A673 (cell line): ENCODE results near the gene SYT7. TPM values are rescaled to one million over a fixed set of nuclear protein-coding genes. Genes with fewer than 3 reads are reported as not detected.

Experiments used
- BruUV-seq: library from RNA; stranded (reverse); fragments of 400-500 nt; replicated peaks from 2 replicates; lab custom pipeline; 2021; lab: Mats Ljungman, UMichigan
- CTCF ChIA-PET: fragments of 300-600 bp; sonication (Branson Sonifier 250); formaldehyde crosslinking; loops from one replicate; lab custom pipeline; 2022; ENCODE audit warnings: antibody characterized with exemption; lab: Charles Lee
- POLR2A ChIA-PET: fragments of 300-600 bp; sonication (Branson Sonifier 250); formaldehyde crosslinking; loops from one replicate; lab custom pipeline; 2022; ENCODE audit warnings: antibody characterized with exemption; ENCODE audit not compliant: low non-redundant PET; lab: Charles Lee
- DNase-seq: peaks from one replicate; pipeline ENCODE4 v3.0.0-alpha.2; 2015; ENCODE audit warnings: low spot score
- H3K27ac ChIP-seq: fragments of 200-600 bp; sonication (generic); 2 replicates; pipeline ENCODE4 v1.5.1; 2016; ENCODE audit warnings: mixed run types, low read depth, mild to moderate bottlenecking, mixed read lengths, antibody characterized with exemption, low read length; ENCODE audit not compliant: poor library complexity, severe bottlenecking
- H3K27me3 ChIP-seq: fragments of 200-600 bp; sonication (generic); replicated peaks from 2 replicates; pipeline ENCODE4 v1.6.1; 2017; ENCODE audit warnings: mixed run types, low read depth, mild to moderate bottlenecking, mixed read lengths, antibody characterized with exemption, low read length; ENCODE audit not compliant: insufficient read depth, poor library complexity
- H3K36me3 ChIP-seq: fragments of 200-600 bp; sonication (generic); 2 replicates; pipeline ENCODE4 v1.6.1; 2016; ENCODE audit warnings: mixed run types, mild to moderate bottlenecking, mixed read lengths, antibody characterized with exemption, low read length; ENCODE audit not compliant: insufficient read depth, poor library complexity, severe bottlenecking
- H3K4me1 ChIP-seq: fragments of 200-600 bp; sonication (generic); 2 replicates; pipeline ENCODE4 v1.6.1; 2017; ENCODE audit warnings: mixed run types, mild to moderate bottlenecking, mixed read lengths, antibody characterized with exemption, low read length; ENCODE audit not compliant: insufficient read depth, poor library complexity, severe bottlenecking
- H3K4me3 ChIP-seq: fragments of 200-600 bp; sonication (generic); 2 replicates; pipeline ENCODE4 v1.5.1; 2016; ENCODE audit warnings: low read depth, mixed run types, mild to moderate bottlenecking, mixed read lengths, low read length; ENCODE audit not compliant: poor library complexity, severe bottlenecking
- H3K9me3 ChIP-seq: fragments of 200-600 bp; sonication (generic); 2 replicates; pipeline ENCODE4 v1.6.1; 2016; ENCODE audit warnings: mixed run types, low read depth, mild to moderate bottlenecking, mixed read lengths, antibody characterized with exemption, low read length; ENCODE audit not compliant: poor library complexity, severe bottlenecking
- EZH2 ChIP-seq: fragments of 200-600 bp; sonication (generic); IDR thresholded peaks from 2 replicates; pipeline ENCODE4 v1.6.1; 2017; ENCODE audit warnings: borderline replicate concordance, low read depth, mild to moderate bottlenecking, mixed read lengths, antibody characterized with exemption, low read length; ENCODE audit not compliant: poor library complexity, severe bottlenecking
- intact Hi-C: fragments of 100-400 bp; cut with micrococcal nuclease; formaldehyde crosslinking; loops from one replicate; pipeline ENCODE4 v1.10.0; 2022; ENCODE audit not compliant: unreplicated experiment
- total RNA-seq: library from RNA; stranded (reverse); gene quantifications from 2 replicates; pipeline ENCODE4 v1.2.3, GENCODE V29; 2021
- TF ChIP-seq, protein P1 (sequence below): fragments of 300-800, 200-600 bp; sonication (generic); conservative IDR thresholded peaks from 2 replicates; pipeline ENCODE4 v1.5.1; 2017; ENCODE audit warnings: low read depth, mild to moderate bottlenecking, antibody characterized with exemption, low read length, moderate library complexity, mixed read lengths

SYT7 gene
- total RNA-seq, 1 experiment from 2014 or later = 1.3 TPM

DNA sequence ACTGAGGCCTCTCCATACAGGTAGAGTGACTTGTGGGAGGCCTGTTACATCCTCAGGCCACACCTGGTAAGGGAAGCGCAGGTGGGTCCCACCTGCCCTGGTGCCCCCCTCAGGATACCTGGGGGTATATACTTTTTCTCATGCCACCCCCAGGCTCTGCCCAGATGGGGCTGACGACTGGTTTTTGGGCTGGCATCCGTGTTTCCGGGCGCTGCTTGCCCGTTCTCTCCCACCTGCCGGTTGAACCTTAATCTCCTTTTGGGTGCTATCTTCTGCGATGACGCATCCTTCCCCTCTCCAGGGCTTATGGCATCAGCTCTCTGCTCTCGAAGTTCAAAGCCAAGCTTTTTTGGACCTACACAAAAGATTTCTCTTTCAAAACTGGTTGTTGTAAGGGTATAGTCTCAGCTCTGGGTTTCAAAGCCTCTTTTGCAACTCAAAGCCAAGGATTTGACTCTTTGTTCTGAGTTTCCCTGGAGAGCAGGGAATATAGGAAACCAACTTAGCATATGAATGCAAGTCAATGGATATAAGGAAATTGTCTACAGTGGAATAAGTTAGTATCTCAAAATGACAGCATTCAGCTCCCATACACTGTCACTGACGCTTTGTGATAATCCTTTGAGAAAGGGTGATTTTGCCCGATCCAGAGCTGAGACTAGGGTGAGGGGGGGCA lies 80.9 kb downstream of the SYT7 start:
- ChIA-PET POLR2A (no interaction called here), CTCF (interaction anchor here (1.2 to 1.8 kb wide), 2 partner anchors 17 to 18 kb away, joined by 4 to 7 read pairs; no protein-coding TSS in a partner anchor)
- H3K27me3 ChIP-seq = no peaks in the 10 kb centered on the region
- H3K9me3 ChIP-seq = no peaks in the 10 kb centered on the region
- BruUV-seq = no TSS peak
- intact Hi-C loops = no loop called here
- H3K4me3 ChIP-seq = no peak overlapping the region
- H3K36me3 ChIP-seq = no peaks in the 10 kb centered on the region
- H3K4me1 ChIP-seq = peaks cover 21% of the 10 kb centered on the region
- peak; percentile 82 for DNase-seq
- peak overlapping the region; percentile 29 for H3K27ac ChIP-seq
- TF ChIP-seq EZH2 = no peak

DNA sequence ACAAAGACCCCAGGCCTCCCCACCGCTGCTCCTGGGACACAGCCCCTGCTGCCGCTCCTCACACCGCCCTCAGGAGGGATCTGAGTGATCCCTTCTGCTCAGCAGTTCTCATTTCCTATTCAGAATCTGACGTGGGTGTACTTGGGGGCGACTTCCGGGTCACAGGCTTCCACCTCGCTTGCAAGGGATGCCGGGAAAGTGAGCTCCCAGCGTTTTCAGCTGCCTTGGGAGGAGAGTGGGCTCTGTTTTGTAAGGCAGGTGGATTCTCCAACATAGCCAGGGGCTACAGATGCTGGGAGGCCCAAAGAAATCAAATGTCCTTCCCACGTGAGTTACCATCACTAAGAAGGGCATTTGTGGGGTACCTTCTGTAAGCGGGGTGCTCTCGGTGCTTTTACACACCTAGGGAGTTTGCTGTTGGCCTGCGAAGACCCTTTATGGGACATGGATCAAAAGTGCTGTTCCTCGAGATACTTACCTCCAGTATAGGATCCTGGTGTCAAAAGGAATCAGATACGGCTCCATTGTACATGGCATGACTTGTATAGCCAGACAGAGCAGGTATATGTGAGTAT lies 82.0 kb downstream of the SYT7 start:
- BruUV-seq = no TSS peak
- TF ChIP-seq, protein P1, sequence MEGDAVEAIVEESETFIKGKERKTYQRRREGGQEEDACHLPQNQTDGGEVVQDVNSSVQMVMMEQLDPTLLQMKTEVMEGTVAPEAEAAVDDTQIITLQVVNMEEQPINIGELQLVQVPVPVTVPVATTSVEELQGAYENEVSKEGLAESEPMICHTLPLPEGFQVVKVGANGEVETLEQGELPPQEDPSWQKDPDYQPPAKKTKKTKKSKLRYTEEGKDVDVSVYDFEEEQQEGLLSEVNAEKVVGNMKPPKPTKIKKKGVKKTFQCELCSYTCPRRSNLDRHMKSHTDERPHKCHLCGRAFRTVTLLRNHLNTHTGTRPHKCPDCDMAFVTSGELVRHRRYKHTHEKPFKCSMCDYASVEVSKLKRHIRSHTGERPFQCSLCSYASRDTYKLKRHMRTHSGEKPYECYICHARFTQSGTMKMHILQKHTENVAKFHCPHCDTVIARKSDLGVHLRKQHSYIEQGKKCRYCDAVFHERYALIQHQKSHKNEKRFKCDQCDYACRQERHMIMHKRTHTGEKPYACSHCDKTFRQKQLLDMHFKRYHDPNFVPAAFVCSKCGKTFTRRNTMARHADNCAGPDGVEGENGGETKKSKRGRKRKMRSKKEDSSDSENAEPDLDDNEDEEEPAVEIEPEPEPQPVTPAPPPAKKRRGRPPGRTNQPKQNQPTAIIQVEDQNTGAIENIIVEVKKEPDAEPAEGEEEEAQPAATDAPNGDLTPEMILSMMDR = no peak
- Histone ChIP-seq H3K4me1 (peaks cover 14% of the 10 kb centered on the region), H3K4me3 (no peak overlapping the region), H3K36me3 (no peaks in the 10 kb centered on the region), H3K27me3 (no peaks in the 10 kb centered on the region), H3K27ac (no peak overlapping the region), H3K9me3 (no peaks in the 10 kb centered on the region)
- intact Hi-C loops = no loop called here
- ChIA-PET POLR2A (interaction anchor here (0.6 kb wide), 1 partner anchor 9 kb away, joined by 3 read pairs; no protein-coding TSS in a partner anchor), CTCF (no interaction called here)
- DNase-seq = no peak

- BruUV-seq = no TSS peak
- peaks cover 10% of the 10 kb centered on the region for H3K4me1 ChIP-seq
- no peak overlapping the region for H3K27ac ChIP-seq
- intact Hi-C loops = no loop called here
- CTCF ChIA-PET = interaction anchor here (0.6 to 0.7 kb wide), 2 partner anchors 42 to 337 kb away, joined by 4 to 9 read pairs; partner anchors contain the start of gene VPS37C
- H3K4me3 ChIP-seq = no peak overlapping the region
- no peaks in the 10 kb centered on the region for H3K27me3 ChIP-seq
- POLR2A ChIA-PET = no interaction called here
- TF ChIP-seq, protein P1 = no peak
- TF ChIP-seq EZH2 = no peak
- H3K36me3 ChIP-seq = no peaks in the 10 kb centered on the region
- DNase-seq = no peak
- no peaks in the 10 kb centered on the region for H3K9me3 ChIP-seq
Measured at GRCh38 chr11:61497876-61498275, 83.0 kb downstream of the SYT7 start.
